Measurements from ENCODE around the gene TSPAN32.
"Not testable (repeated sequence)": the region's sequence is repeated elsewhere in the genome, so short reads cannot be mapped to it uniquely, and the experiment has no call there.

Gene TSPAN32

DNA sequence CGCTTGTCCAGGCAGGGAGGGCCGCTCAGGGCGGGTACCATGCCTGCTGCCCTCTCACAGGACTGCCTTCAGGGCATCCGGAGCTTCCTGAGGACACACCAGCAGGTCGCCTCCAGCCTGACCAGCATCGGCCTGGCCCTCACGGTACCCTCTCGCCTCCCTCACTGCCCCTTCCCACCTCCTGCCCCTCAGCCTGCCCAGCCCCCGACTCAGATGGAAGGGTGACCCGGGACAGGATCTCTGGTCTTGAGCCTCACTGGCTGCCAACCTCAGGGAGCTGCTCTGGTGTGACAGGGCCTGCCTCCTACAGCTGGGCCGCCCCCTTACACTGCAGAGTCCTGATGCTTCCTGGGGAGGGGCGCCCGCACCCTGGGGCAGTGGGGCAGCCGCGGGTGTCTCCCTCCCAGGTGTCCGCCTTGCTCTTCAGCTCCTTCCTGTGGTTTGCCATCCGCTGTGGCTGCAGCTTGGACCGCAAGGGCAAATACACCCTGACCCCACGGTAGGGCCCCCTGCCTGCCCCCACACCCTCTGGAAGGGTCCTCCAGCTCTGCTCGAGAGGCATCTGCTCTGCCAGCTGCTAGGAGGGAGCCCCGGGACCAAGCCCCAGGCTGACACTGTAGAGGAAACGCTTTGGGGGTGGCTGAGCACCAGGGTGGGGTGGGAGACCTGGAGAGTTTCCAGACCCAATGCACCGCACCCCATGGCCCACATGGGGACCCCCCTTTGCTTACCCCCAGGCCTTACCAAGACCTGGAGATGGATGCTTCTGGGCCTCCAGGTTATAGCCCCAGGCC lies 14.6 kb downstream of the TSPAN32 start:
- DNase-seq (ENCODE audit: low spot score): no peak

- DNase-seq (ENCODE audit: low spot score): no peak
Observed at GRCh38 chr11:2316963-2317244, 15.1 kb downstream of the TSPAN32 start.

DNA sequence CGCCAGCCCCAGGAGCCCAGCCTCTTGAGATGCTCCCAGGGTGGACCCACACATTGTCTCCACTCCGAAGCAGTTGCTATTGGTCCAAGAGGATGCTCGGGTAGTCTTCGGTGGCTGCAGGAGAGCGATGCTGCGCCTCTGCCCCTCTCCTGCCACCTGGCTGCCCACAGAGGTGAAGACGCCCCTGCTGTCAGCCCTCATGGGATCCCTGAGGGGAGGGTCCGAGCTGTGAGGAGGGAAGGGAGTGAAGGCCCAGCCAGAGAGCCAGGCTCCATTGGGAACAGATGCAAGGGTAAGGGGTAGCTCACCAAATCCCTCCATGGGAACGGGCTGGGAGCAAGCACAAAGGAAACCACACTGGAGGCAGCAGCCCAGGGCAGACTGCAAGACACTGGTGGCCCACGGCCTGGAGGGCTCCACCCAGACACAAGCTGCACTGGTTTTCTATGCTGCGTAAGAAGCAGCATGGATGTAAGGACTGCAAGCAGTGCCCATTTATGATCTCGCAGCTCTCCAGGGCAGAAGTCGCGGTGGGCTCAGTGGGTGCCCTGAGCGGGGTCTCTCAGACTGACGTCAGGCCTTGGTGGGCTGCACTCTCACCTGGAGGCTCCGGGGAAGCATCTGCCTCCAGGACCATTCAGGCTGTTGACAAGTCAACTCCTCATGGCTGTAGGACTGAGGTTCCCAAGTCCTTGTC lies 15.7 kb downstream of the TSPAN32 start:
- no peak for DNase-seq (ENCODE audit: low spot score)

- DNase-seq (ENCODE audit: low spot score): no peak
Observed at GRCh38 chr11:2318123-2318522, 16.3 kb downstream of the TSPAN32 start.

- DNase-seq (ENCODE audit: low spot score): no peak
Observed at GRCh38 chr11:2318707-2319106, 16.9 kb downstream of the TSPAN32 start.

DNA sequence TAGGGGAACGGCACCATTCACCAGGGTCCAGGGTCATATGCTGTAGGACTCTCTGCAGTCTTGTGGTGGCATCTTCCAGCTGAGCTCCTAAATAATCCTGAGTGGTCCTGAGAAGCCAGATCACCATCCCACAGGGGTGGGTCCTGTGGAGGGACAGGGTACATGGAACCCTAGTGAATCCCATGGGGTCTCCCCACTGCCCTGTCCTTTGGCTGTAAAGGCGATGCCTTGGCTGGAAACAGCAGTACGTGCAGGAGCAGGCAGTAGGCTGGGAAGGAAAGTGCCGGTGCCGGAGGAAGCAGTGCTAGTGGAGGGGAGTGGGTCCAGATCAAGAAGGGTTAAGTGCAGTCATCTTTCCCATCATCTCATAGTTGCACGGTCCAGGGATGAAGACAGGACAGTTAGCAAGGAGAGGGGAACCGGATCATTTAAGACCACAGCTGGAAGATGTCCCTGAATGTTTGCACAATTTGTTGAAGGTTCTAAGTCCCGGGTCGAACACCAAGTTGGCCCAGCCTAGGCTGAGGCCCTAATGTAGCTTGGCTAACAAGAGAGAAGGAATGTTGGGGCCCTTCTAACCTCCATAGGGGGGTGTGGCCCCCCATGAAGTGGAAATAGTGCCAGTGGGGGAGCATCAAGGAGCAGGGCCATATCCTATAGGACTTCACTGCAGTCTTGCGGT lies 18.1 kb downstream of the TSPAN32 start:
- no peak for DNase-seq (ENCODE audit: low spot score)

DNA sequence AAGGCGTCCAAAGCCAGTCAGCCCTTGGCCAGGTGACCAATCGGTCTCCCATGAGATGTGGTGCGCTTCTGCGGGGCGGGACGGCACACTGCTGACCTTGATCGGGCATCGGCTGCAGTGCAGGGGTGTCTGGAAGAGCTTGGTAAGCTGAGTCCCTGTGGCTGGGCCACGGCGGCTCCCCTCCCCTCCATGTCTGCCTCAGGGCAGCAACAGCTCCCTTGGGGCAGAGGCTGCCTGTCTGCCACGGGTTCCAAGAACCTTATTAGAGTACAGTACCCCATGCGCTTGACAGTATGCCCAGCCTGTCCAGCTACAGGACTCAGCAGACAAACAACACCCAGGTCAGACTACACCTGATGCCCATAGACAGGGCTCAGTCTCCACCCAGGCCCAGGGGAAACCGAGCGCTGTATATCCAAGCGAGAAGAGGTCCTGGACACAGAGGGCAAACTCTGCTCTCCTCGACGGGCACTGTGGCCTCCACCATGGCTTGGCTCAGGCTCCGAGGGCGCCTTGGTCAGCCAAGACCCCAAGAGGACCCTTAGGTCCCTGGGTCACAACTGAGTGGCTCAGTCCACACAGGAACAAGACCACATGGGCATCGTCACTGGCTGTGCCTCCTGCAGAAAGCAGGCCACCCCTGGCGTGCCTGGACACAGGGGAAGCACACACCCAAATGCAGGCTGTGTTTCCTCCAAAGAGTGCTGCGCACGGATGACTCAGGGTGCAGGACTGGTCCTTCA lies 18.9 kb downstream of the TSPAN32 start:
- no peak for DNase-seq (ENCODE audit: low spot score)

DNA sequence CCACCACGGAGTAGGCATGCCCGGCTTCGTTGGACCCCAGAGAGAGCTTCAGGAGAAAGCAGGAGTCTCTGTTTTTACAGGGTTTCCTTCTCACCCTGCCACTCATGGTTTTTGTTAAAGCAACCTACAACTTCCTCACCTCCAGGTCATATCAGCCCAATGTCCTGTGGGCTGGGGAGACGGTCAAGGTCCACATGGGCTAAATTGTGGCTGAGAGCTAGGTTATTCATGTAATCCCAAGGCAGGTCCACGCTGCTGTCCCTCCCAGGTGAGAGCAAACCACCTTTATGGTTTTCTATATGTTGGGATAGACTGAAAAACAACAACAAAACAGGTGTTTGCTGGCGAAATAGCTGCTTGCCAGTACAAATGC lies 19.5 kb downstream of the TSPAN32 start:
- no peak for DNase-seq (ENCODE audit: low spot score)

DNA sequence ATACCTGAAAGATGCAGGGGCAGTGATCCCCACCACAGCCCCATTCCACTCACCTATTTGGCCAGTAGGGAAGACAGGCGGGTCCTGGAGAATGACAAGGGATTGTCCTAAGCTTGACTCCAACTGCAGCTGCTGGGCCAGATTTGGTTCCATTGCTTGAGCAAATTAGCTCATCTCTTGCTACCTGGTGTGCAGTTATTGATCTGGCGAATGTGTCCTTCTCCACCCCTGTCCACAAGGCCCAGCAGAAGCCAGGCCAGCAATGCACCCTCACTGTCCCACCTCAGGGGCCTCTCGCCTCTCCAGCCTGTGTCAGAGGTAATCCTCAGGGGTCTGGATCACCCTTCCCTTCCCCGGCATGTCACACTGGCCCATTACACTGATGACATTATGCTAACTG lies 23.3 kb downstream of the TSPAN32 start:
- DNase-seq (ENCODE audit: low spot score): no peak

- no peak for DNase-seq (ENCODE audit: low spot score)
Observed at GRCh38 chr11:2325719-2326118, 23.9 kb downstream of the TSPAN32 start.

- DNase-seq (ENCODE audit: low spot score): no peak
Observed at GRCh38 chr11:2327032-2327431, 25.2 kb downstream of the TSPAN32 start.

DNA sequence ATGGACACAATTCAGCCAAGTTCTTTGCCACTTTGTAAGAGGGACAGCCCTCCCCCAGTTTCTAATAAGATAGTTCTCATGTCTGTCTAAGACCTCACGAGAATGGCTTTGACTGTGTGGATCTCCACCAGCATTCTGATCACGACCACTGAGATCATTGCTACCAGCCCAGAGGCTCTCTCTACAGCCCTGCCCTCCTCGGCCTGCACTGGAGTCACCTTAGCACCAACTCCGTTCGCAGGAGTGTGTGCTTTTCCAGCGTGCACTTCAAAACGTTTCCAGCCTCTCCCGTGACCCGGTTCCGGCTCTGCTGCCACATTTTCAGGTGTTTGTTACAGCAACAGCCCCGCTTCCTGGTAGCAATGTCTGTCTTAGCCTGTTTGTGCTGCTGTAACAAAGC lies 26.2 kb downstream of the TSPAN32 start:
- no peak for DNase-seq (ENCODE audit: low spot score)

DNA sequence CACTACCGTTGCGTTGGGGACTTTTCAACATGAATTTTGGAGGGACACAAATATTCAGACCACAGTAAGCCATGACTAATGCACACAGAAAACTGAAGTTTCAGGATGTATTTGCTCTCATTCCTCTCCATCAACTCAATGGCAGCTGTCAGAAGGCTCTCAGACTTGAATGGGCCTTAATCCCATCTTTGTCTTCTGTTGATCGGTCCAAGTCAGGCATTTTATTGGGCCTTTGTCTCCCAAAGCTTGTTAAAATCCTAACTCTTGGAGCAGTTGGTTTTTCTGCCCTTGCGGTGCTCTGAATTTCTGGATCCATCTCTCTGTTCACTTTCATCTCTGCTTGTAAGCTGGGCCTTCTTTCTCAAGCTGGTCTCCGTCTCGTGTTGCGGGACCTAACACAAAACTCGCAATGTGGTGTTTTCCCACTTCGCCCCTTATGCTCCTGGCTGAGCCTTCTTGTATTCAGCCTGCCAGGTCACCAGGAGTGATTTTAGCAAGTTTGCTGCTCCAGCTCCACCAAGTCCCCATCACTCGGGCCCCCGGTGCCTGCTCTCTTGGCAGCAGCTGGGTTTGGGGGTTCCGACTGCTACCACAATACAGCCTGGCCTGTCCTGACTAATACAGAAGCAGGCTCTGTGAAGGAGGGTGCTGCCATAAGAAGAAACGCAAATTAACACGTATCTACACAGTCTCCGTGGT lies 27.0 kb downstream of the TSPAN32 start:
- DNase-seq (ENCODE audit: low spot score): no peak

- no peak for DNase-seq (ENCODE audit: low spot score)
Observed at GRCh38 chr11:2329551-2329950, 27.7 kb downstream of the TSPAN32 start.

DNA sequence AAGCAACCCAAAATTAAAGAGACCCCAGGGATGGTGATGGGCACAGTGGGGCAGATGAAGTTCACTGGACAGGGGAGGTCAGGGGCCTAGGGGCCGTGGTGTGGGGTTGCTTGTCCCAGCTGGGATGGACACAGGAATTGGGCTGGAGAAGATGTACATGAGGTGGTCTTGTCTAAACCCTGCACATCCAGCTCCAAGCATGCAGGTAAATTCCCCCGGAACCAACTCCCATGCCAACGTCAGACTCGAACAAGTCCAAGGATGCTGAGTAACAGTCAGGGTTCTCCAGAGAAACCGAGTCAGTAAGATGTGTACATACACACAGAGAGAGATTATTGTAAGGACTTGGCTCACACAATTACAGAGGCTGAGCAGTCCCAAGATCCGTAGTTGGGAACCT lies 28.9 kb downstream of the TSPAN32 start:
- no peak for DNase-seq (ENCODE audit: low spot score)

DNA sequence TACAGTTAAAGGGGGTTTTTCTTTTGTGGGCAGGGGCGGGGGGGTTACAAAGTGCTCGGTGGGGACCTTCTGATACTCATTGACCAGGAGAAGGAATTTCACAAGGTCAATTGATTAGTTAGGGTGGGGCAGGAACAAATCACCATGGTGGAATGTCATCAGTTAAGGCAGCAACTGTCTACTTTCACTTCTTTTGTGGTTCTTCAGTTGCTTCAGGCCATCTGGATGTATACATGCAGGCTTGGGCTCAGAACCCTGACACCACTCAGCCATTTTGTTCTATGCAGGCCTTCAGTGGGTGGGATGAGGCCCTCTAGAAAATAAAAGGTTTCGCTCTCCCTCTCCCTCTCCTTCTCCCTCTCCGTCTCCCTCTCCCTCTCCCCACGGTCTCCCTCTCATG lies 29.6 kb downstream of the TSPAN32 start:
- no peak for DNase-seq (ENCODE audit: low spot score)

GRCh38 chr11:2332569-2332968 lies 30.8 kb downstream of the TSPAN32 start:
- DNase-seq (ENCODE audit: low spot score): not testable (repeated sequence)

GRCh38 chr11:2333486-2334205 lies 31.8 kb downstream of the TSPAN32 start:
- DNase-seq (ENCODE audit: low spot score): not testable (repeated sequence)

- DNase-seq (ENCODE audit: low spot score): not testable (repeated sequence)
Observed at GRCh38 chr11:2335286-2335685, 33.5 kb downstream of the TSPAN32 start.

- DNase-seq (ENCODE audit: low spot score): not testable (repeated sequence)
Observed at GRCh38 chr11:2338760-2339159, 36.9 kb downstream of the TSPAN32 start.

DNA sequence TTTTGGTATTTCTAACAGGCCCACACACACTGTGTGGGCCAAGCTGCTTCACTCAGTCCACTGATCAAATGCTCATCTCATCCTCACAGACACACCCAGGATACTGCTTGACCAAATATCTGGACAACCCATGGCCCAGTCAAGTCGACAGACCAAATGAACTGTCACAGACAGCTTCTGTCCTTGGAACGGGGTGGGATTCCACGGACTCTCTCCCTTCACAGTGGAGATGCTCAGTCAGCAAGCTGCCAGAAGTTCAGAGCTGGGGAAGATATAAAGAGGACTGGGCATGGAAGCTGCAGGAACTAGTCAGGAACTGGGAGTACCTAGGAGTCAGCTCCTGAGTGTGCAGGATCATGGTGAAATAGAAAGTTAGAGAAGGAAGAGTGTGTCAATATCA lies 40.7 kb downstream of the TSPAN32 start:
- no peak for DNase-seq (ENCODE audit: low spot score)
